Spinal cord (tissue), 10 donors: ENCODE results near the gene PSD4. TPM values are rescaled to one million over a fixed set of nuclear protein-coding genes. Genes with fewer than 3 reads are reported as not detected.
A peak's percentile ranks its signal among the peaks of the same experiment; 100 is the strongest.

Experiments used
- DNase-seq, 6 donors: peaks; one replicate each; pipeline versions ENCODE4 v3.0.0 to v3.0.0-alpha.2; 2013 to 2015; ENCODE audit warnings: low spot score in 6 of 6, low read depth in 4 of 6
- H3K27ac ChIP-seq: one replicate; pipeline ENCODE4 v1.5.1; 2013; ENCODE audit warnings: low read depth, low read length, control low read depth
- H3K27me3 ChIP-seq: one replicate; pipeline ENCODE4 v1.6.1; 2013; ENCODE audit warnings: low read length; ENCODE audit not compliant: control insufficient read depth, insufficient read depth
- H3K36me3 ChIP-seq: one replicate; pipeline ENCODE4 v1.6.1; 2013; ENCODE audit warnings: low read length; ENCODE audit not compliant: control insufficient read depth, insufficient read depth
- H3K4me1 ChIP-seq: one replicate; pipeline ENCODE4 v1.6.1; 2013; ENCODE audit warnings: low read length; ENCODE audit not compliant: control insufficient read depth, insufficient read depth
- H3K4me3 ChIP-seq: one replicate; pipeline ENCODE4 v1.5.1; 2013; ENCODE audit warnings: low read depth, low read length, control low read depth
- H3K9me3 ChIP-seq: one replicate; pipeline ENCODE4 v1.6.1; 2013; ENCODE audit warnings: low read length; ENCODE audit not compliant: control insufficient read depth, insufficient read depth
- WGBS: methylation state at CpG from one replicate; pipeline ENCODE4 v1.1.5; 2013; ENCODE audit warnings: missing lambda C conversion rate; ENCODE audit not compliant: insufficient coverage; 5-methylcytosine and 5-hydroxymethylcytosine counted together
- polyA plus RNA-seq, 2 donors: library from polyadenylated mRNA; unstranded; fragments of 120-200 nt; gene quantifications; one replicate each; pipeline ENCODE4 v1.2.1, GENCODE V29; 2013; ENCODE audit not compliant: insufficient read length in 2 of 2
- total RNA-seq, 2 donors: library from RNA; depleted of rRNA in 1 of 2; stranded (reverse); fragments of 120-200 nt in 1 of 2; fragments of >200 nt in 1 of 2; gene quantifications; one replicate each; pipeline versions ENCODE4 v1.2.3 to v1.2.4, GENCODE V29; 2013 to 2014
- donor health status: healthy.

The PSD4 gene
- total and polyA plus RNA-seq, 4 donors = 4.2 to 7.1 (median 5.9) TPM

DNA sequence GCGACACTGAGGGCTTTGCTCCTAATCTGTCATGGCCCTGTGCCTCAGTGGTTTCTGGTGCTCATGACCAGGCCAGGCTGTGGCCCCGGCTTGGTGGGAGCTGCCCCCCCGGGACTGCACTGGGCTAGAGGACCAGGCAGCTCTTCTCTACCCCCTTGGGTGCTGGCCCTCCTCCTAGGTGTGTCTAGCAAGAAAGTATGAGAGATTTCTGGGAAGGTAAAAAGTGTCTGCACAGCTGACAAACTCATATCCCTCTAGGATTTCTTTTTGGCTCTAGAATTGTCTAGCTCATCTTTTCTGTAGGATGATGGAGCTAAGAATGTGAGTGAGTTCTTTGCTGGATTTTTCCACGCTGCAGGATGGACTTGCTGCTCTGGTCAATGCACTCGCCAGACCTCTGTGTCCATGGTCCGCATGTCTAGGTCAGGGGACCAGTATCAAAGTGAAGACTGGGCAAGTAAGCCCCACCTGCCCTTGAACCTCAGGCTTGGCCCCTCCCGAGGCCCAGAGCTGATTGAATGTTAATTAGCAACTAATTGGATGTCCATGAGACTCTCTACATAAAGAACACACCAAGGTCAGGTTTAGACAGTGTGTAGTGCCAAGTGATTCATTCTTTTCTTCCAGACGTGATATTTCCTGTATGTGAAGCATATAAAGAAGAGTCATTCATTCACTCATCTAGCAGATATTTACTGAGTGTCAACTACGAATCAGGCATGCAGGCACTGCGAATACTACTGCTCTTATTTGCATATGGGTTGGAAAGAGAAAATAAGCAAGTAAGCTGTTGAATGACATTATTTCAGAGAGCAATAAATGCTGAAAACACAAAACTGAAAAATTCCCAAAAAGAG, 15.6 kb upstream of the PSD4 start:
- peaks cover 4% of the 10 kb centered on the region for H3K27me3 ChIP-seq
- H3K36me3 ChIP-seq = no peaks in the 10 kb centered on the region
- WGBS = 47% methylated on average over 7 of the region's 10 CpGs
- H3K4me3 ChIP-seq = peak overlapping the region; percentile 37
- H3K27ac ChIP-seq = no peak overlapping the region
- H3K4me1 ChIP-seq = peaks cover 8% of the 10 kb centered on the region
- no peak for DNase-seq
- H3K9me3 ChIP-seq = no peaks in the 10 kb centered on the region

DNA sequence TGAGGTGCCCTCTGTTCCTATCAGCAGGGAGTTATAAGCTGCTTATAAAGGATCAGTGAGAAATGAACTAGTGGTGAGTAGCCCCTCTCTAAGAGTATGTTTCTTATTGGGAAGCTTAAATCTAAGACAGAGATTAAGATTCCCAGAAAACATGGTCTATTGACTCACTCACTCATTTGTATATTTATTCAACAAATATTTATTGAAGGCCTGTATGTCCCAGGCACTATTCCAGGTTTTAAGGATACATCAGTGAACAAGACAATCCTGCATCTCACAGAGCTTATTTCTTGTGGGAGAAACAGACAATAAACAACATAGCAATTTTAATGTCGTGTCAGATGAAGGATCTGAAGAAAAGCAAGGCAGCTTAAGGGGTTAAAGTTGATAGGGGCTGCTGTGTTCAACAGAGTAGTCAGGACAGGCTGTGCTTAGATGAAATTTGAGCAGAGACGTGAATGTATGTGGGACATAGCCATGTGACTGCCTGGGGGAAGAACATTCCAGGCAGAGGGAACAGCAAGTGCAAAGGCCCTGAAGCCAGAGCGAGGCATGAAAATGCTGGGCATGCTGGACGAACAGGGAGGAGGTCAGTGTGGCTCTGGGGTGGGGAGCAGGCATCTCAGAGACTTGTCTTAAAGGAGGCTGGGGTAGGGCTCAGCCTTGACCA, 14.8 kb upstream of the PSD4 start:
- H3K4me3 ChIP-seq = no peak overlapping the region
- 84% methylated on average over 4 of the region's 4 CpGs for WGBS
- no peak for DNase-seq
- no peak overlapping the region for H3K27ac ChIP-seq
- peaks cover 8% of the 10 kb centered on the region for H3K4me1 ChIP-seq
- H3K27me3 ChIP-seq = peaks cover 4% of the 10 kb centered on the region
- H3K9me3 ChIP-seq = no peaks in the 10 kb centered on the region
- no peaks in the 10 kb centered on the region for H3K36me3 ChIP-seq

DNA sequence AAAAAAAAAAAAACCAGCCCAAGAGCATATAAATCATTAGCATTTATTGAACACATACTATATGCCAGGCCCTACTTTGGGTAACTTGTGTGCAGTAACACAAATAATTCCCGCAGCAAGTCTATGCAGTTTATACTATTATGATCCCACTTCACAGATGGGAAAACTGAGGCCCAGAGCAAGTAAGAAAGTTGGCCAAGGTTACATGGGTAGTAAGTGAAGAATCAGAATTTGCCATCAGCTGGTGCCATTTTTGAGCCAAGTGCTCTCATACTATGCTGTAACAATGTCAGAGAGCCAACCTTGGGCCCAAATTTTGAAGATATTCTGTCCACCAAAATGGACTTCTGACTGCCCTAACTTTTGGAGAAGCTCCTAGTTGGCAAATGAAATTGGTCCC, 13.5 kb upstream of the PSD4 start:
- no peak overlapping the region for H3K4me3 ChIP-seq

DNA sequence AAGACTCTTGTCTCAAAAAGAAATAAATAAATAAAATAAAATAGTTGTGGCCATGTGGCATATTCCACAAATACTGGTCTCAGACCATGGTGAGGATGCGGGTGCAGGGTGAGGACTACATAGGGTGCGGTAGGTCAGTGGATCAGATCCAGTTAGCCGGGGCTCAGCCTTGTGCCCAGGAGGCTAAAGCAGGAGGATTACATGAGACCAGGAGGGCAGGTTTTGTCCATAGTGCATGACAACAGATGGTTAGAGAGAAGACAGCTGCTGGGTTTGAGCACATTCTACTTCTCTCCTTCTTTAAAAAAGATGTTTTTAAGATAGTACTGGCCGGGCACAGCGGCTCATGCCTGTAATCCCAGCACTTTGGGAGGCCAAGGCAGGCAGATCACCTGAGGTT, 12.8 kb upstream of the PSD4 start:
- WGBS = 90% methylated on average over 5 of the region's 5 CpGs

More for the DNA sequence above, 13.5 kb upstream of the PSD4 start:
- WGBS = no CpG with 5 or more reads among the region's 1 CpG
- no peak for DNase-seq
- H3K27ac ChIP-seq = no peak overlapping the region
- H3K9me3 ChIP-seq = no peaks in the 10 kb centered on the region
- H3K27me3 ChIP-seq = peaks cover 4% of the 10 kb centered on the region
- H3K4me1 ChIP-seq = peaks cover 13% of the 10 kb centered on the region
- no peaks in the 10 kb centered on the region for H3K36me3 ChIP-seq

DNA sequence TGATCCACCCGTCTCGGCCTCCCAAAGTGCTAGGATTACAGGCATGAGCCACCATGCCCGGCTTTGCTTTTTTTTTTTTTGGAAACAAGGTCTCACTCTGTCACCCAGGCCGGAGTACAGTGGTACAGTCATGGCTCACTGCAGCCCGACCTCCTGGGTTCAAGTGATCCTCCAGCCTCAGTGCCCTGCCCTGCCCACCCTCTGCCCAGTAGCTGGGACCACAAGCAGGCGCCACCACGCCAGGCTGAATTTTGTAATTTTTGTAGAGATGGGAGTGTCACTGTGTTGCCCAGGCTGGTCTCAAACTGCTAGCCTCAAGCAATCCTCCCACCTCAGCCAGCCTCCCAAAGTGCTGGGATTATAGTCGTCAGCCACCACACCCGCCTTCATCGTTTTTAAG, 11.6 kb upstream of the PSD4 start:
- no peak for DNase-seq
- Histone ChIP-seq H3K27ac (no peak overlapping the region), H3K36me3 (no peaks in the 10 kb centered on the region), H3K27me3 (peaks cover 4% of the 10 kb centered on the region), H3K4me3 (no peak overlapping the region), H3K9me3 (no peaks in the 10 kb centered on the region), H3K4me1 (peaks cover 14% of the 10 kb centered on the region)
- 95% methylated on average over 6 of the region's 10 CpGs for WGBS

More for the DNA sequence above, 12.8 kb upstream of the PSD4 start:
- no peak for DNase-seq
- peaks cover 14% of the 10 kb centered on the region for H3K4me1 ChIP-seq
- no peaks in the 10 kb centered on the region for H3K36me3 ChIP-seq
- no peak overlapping the region for H3K27ac ChIP-seq
- H3K9me3 ChIP-seq = no peaks in the 10 kb centered on the region
- H3K27me3 ChIP-seq = peaks cover 4% of the 10 kb centered on the region
- no peak overlapping the region for H3K4me3 ChIP-seq

- no peaks in the 10 kb centered on the region for H3K36me3 ChIP-seq
- no peak for DNase-seq
- H3K27me3 ChIP-seq = peaks cover 3% of the 10 kb centered on the region
- no peaks in the 10 kb centered on the region for H3K9me3 ChIP-seq
- no peak overlapping the region for H3K27ac ChIP-seq
- H3K4me3 ChIP-seq = no peak overlapping the region
- peaks cover 10% of the 10 kb centered on the region for H3K4me1 ChIP-seq
These were observed 10.9 kb upstream of the PSD4 start for GRCh38 chr2:113162869-113163268.

GRCh38 chr2:113164215-113164929, 9.4 kb upstream of the PSD4 start:
- Histone ChIP-seq H3K36me3 (no peaks in the 10 kb centered on the region), H3K9me3 (no peaks in the 10 kb centered on the region), H3K27ac (no peak overlapping the region), H3K4me1 (peaks cover 6% of the 10 kb centered on the region), H3K4me3 (no peak overlapping the region), H3K27me3 (no peaks in the 10 kb centered on the region)
- 82% methylated on average over 11 of the region's 11 CpGs for WGBS
- no peak for DNase-seq

GRCh38 chr2:113164930-113165585, 8.7 kb upstream of the PSD4 start:
- Histone ChIP-seq H3K4me3 (no peak overlapping the region), H3K4me1 (peaks cover 6% of the 10 kb centered on the region), H3K27ac (no peak overlapping the region), H3K27me3 (no peaks in the 10 kb centered on the region), H3K9me3 (no peaks in the 10 kb centered on the region), H3K36me3 (no peaks in the 10 kb centered on the region)
- WGBS = 53% methylated on average over 10 of the region's 10 CpGs
- peak in 1 of 6 donors; percentile 18 for DNase-seq

DNA sequence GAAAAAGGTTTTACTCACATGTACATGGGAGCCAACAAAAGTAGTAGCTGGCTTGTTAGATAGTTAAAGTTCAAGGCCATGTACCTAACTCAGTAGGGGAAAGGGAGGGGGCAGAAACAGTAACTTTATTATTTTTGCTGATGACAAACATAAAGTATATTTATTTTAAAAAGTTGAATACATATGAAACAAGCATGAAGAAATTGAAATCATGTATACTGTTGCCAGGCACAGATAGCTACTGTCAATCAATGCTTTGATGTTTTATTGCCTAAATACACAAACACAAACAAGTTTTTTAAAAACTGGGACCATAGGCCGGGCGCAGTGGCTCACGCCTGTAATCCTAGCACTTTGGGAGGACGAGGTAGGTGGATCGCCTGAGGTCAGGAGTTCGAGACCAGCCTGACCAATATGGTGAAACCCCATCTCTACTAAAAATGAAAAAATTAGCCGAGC, 7.6 kb upstream of the PSD4 start:
- H3K36me3 ChIP-seq = no peaks in the 10 kb centered on the region
- H3K4me1 ChIP-seq = peaks cover 6% of the 10 kb centered on the region
- 100% methylated on average over 6 of the region's 7 CpGs for WGBS
- no peak overlapping the region for H3K4me3 ChIP-seq
- no peaks in the 10 kb centered on the region for H3K9me3 ChIP-seq
- DNase-seq = no peak
- H3K27me3 ChIP-seq = no peaks in the 10 kb centered on the region
- no peak overlapping the region for H3K27ac ChIP-seq
